ACC112 (cell line): ENCODE measurements around the gene UBE2U.
A peak's percentile ranks its signal among the peaks of the same experiment; 100 is the strongest.

Experiments used
- H2AFZ ChIP-seq: fragments of 200-600 bp; sonication (generic); one replicate; pipeline ENCODE4 v1.6.0; 2017; ENCODE audit warnings: antibody characterized with exemption, low read length; ENCODE audit not compliant: unreplicated experiment
- H3K27ac ChIP-seq: fragments of 200-600 bp; sonication (generic); 2 replicates; pipeline ENCODE4 v1.5.1; 2014; ENCODE audit warnings: low read depth, mild to moderate bottlenecking, antibody characterized with exemption, low read length, moderate library complexity
- H3K27me3 ChIP-seq: fragments of 200-600 bp; sonication (generic); 2 replicates; pipeline ENCODE4 v1.6.1; 2014; ENCODE audit warnings: mild to moderate bottlenecking, antibody characterized with exemption, low read length, moderate library complexity, mixed read lengths; ENCODE audit not compliant: insufficient read depth
- H3K36me3 ChIP-seq: fragments of 200-600 bp; sonication (generic); 2 replicates; pipeline ENCODE4 v1.6.1; 2016; ENCODE audit warnings: mild to moderate bottlenecking, antibody characterized with exemption, low read length, moderate library complexity, mixed read lengths; ENCODE audit not compliant: insufficient read depth
- H3K4me1 ChIP-seq: fragments of 200-600 bp; sonication (generic); one replicate; pipeline ENCODE4 v1.6.1; 2016; ENCODE audit warnings: low read length, mixed read lengths; ENCODE audit not compliant: insufficient read depth, unreplicated experiment, control insufficient read depth
- H3K4me3 ChIP-seq: fragments of 200-600 bp; sonication (generic); 2 replicates; pipeline ENCODE4 v1.5.1; 2014; ENCODE audit warnings: mild to moderate bottlenecking, low read depth, low read length
- H3K79me2 ChIP-seq: fragments of 200-600 bp; sonication (generic); one replicate; pipeline ENCODE4 v1.6.0; 2016; ENCODE audit warnings: low read length; ENCODE audit not compliant: control insufficient read depth, unreplicated experiment, insufficient read depth

Gene UBE2U

DNA sequence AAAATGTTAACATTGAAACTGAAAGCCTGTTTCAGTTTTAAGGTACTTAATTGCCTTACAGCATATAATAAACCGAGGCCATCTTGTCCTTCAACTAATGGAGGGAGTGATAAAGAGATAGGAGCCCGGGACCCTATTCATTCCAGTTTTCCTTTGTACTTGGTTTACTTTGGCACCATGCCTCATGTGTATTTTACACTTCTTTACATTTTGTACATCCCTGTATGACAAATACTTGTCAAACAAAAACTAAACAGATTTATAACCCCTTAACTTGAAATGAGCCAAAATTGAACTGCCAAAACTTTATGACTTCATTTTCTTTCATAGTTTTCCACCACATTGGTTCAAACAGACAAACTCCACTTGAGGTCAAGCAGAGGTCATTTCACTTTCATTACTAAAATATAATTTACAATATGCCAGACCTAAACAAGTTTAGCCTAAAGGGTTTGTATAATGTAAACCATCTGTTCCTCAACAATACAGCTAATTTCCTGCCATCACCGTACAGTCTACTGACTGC, 30.9 kb upstream of the UBE2U start:
- Histone ChIP-seq H2AFZ (peak overlapping the region; percentile 99), H3K27me3 (no peaks in the 10 kb centered on the region), H3K36me3 (0 out of 2 replicates have a peak, but pooled peaks cover under 1% of the 10 kb centered on the region), H3K4me3 (peak overlapping the region; percentile 61), H3K79me2 (no peaks in the 10 kb centered on the region), H3K27ac (peak overlapping the region; percentile 91), H3K4me1 (peaks cover 27% of the 10 kb centered on the region)

DNA sequence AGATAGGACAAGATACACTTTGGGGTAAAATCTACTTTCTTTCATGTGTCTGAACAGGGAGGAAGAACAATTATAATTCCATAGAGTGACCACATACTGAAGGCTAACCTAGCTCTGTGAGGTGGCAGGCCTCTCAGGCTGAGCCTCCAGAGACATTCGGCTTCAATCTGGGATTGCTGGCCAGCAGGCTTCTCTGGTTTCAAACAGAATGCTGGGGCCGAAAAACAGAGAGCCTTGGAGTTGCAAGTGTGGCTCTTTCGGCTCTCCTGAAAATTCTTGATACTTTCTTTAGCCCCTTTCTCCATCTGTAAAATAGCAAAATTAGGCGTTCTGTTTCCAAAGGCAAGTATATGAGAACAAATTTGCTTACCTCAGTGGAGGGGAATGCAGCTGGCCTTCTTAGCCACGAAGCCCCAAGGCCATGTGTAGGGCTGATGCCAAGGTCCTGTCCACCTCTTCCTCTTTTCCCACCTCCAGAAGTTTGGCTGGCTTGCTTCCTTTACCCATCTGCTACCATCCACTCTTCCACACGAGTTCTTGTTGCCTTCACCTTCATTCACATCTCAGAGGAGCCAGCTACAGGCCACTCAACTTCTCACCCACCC, 30.0 kb upstream of the UBE2U start:
- H2AFZ ChIP-seq = peak overlapping the region; percentile 99

DNA sequence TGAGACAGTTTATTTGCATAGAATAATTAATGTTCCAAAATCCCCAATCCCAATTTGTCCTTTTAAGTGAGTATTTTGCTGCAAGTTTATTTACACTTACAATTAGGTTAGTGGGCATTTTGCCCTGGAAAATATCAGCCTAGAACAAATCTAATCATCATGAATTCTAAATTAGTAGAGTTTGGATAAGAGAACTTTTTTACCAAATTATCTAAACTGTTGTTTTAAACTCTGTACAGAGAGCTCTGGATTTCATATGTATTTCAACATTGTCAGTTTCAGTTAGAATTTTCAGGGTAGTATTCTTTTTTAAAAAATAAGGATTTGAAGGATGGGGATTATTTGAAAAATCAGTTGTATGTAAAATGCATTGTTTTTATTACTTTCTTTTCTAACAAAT, 27.8 kb upstream of the UBE2U start:
- H3K4me1 ChIP-seq = peaks cover 27% of the 10 kb centered on the region
- H3K79me2 ChIP-seq = no peaks in the 10 kb centered on the region
- H3K27me3 ChIP-seq = no peaks in the 10 kb centered on the region
- no peak overlapping the region for H2AFZ ChIP-seq
- H3K36me3 ChIP-seq = 0 out of 2 replicates have a peak, but pooled peaks cover 2% of the 10 kb centered on the region
- no peak overlapping the region for H3K27ac ChIP-seq
- H3K4me3 ChIP-seq = no peak overlapping the region

More for the DNA sequence above, 30.0 kb upstream of the UBE2U start:
- Histone ChIP-seq H3K4me3 (peak overlapping the region; percentile 61; the same call in 1 of the 2 replicates), H3K27ac (peak overlapping the region; percentile 91), H3K79me2 (no peaks in the 10 kb centered on the region), H3K4me1 (peaks cover 27% of the 10 kb centered on the region), H3K27me3 (no peaks in the 10 kb centered on the region), H3K36me3 (0 out of 2 replicates have a peak, but pooled peaks cover 2% of the 10 kb centered on the region)

DNA sequence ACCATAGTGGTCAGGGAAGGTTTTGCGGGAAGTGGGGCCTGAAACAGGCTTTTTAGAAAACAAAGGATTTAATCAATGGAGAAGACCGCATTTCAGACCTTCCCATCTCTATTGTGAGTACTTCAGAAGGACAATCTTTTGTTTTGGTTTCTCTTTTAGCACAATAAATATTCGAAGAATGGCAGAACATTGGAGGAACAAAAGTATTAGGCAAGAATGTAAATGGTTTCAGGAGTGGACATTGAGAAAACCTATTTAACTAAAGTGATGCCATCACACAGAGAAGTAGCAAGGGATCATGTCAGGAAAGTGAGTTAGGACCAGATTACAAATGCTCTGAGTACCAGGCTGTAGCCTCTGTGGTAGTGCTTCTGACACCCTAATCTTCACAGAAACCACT, 26.8 kb upstream of the UBE2U start:
- H3K79me2 ChIP-seq = no peaks in the 10 kb centered on the region
- 0 out of 2 replicates have a peak, but pooled peaks cover 2% of the 10 kb centered on the region for H3K36me3 ChIP-seq
- H3K4me3 ChIP-seq = no peak overlapping the region
- peaks cover 20% of the 10 kb centered on the region for H3K4me1 ChIP-seq
- H3K27me3 ChIP-seq = no peaks in the 10 kb centered on the region
- H2AFZ ChIP-seq = peak overlapping the region; percentile 0
- H3K27ac ChIP-seq = no peak overlapping the region

DNA sequence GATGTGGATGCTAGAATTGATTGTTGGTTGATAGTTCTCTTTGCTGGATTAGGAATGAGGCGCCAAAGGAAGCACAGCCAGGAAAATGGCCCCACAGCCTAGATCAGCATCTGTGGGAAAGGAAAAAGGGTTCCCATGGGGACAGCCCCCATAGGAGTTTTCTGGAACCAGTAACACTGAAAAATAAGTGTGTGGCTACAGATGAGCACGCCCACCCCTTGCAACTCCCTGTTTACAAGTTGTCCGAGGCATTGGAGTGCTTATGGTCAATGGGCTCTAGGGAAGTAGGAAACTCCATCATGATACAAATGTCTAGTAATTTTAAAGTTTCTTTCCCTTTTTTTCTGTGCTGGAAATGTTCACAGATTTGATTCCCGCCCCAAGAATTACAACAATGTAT, 23.8 kb upstream of the UBE2U start:
- Histone ChIP-seq H3K36me3 (0 out of 2 replicates have a peak, but pooled peaks cover 2% of the 10 kb centered on the region), H3K4me1 (no peaks in the 10 kb centered on the region), H3K4me3 (no peak overlapping the region), H3K27ac (no peak overlapping the region), H2AFZ (no peak overlapping the region), H3K27me3 (no peaks in the 10 kb centered on the region), H3K79me2 (no peaks in the 10 kb centered on the region)

DNA sequence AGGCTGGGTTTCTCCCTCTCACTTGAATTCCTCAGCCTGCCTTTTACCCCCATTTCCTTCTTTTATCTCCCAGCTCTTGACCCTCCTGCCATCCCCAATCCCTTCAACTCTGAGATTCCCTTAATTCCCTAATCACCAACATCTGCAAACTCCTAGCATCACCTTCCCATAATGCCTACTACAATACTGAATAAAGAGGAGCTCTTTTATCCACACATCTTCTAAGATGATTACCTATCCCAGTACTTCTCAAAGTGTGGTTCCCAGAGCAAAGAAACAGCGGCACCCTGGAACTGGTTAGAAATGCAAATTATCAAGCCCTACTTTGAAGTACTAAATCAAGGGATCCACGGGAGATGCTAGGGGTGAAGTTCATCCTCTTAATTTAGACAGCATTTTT, 21.2 kb upstream of the UBE2U start:
- no peaks in the 10 kb centered on the region for H3K4me1 ChIP-seq
- no peak overlapping the region for H3K27ac ChIP-seq
- 0 out of 2 replicates have a peak, but pooled peaks cover 2% of the 10 kb centered on the region for H3K36me3 ChIP-seq
- H2AFZ ChIP-seq = no peak overlapping the region
- no peaks in the 10 kb centered on the region for H3K79me2 ChIP-seq
- no peaks in the 10 kb centered on the region for H3K27me3 ChIP-seq
- H3K4me3 ChIP-seq = no peak overlapping the region

DNA sequence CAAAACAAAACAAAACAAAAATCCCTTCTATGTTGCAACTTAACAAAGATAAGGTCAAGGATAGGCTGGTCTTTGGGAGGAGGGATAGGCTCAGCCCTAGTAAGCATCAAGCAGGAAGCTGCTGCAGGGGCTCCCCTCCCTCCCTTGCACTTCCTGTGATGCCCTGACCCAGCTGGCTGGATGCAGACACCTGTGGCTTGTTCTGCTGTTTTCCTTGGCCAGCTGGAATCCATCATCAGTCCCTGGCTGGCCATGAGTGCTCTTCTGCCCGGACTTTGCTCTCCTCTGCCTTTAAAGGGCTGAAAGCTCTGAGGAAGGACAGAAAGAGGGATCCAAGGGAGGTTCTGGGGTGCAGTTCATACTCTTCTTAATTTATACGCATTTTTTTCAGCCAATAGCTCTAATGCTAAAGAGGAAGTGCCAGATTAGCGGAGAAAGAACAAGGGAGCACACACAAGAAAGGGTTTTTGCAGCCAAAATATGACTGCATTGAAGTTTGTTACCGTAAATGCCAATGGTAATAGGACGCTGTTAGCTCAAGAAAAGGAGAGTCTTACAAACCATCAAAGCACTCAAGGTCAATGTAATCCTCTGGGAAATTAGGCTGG, 19.9 kb upstream of the UBE2U start:
- Histone ChIP-seq H2AFZ (no peak overlapping the region), H3K4me3 (no peak overlapping the region), H3K79me2 (no peaks in the 10 kb centered on the region), H3K36me3 (no peaks in the 10 kb centered on the region), H3K27me3 (no peaks in the 10 kb centered on the region), H3K4me1 (no peaks in the 10 kb centered on the region), H3K27ac (no peak overlapping the region)

DNA sequence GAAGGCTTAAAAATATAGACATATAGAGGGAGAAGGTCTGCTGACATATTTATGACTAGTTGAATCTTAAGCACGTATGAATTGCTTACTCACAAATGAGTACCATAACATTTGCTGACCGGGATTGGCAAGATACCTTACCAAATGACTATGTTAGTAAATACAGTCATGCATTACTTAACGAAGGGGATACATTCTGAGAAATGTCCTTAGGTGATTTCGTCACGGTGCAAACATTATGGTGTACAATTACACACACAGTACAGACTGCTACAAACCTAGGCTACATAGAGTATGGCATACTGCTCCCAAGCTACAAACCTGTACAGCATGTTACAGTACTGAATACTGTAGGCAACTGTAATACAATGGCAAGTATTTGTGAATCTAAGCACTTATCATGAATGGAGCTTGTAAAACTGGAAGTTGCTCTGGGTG, 19.4 kb upstream of the UBE2U start:
- Histone ChIP-seq H2AFZ (no peak overlapping the region), H3K27me3 (no peaks in the 10 kb centered on the region), H3K27ac (no peak overlapping the region), H3K4me1 (no peaks in the 10 kb centered on the region), H3K4me3 (no peak overlapping the region), H3K79me2 (no peaks in the 10 kb centered on the region), H3K36me3 (no peaks in the 10 kb centered on the region)

DNA sequence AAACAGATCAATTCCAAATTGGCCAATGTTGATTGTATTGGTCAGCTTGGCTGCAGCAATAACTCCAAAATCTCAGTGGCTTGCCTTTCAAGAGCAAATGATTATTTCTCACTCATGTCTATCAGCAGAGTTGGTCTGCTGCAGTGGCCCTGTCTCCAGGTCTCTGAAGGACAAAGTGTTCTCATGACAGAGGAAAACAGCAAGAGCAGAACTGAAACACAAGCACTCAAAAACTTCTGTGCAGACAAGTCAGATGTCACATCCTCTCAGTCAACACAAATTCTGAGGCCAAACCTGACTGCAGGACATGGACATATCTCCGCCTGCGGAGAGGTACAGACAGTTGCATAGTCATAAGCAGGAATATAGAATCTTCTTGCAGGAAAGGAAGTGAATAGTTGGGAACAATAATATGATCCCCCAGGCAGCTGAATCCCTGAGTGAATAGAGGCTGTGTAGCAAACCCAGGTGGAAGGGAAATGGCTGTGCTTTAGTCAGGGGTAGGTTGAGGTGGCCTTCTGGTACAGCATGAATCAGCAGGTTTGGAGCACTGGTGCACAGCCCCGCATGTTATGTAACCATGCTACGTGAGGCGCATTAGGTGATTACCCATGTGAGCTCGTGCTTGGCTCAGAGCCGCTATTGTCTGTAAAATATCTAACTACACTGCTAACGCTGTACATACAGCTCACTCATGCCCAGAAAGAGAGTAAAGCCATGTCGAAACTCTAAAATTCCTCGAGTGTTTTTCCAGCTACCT, 17.1 kb upstream of the UBE2U start:
- Histone ChIP-seq H3K27me3 (no peaks in the 10 kb centered on the region), H3K4me1 (no peaks in the 10 kb centered on the region), H2AFZ (no peak overlapping the region), H3K79me2 (no peaks in the 10 kb centered on the region), H3K36me3 (no peaks in the 10 kb centered on the region), H3K4me3 (no peak overlapping the region), H3K27ac (no peak overlapping the region)

DNA sequence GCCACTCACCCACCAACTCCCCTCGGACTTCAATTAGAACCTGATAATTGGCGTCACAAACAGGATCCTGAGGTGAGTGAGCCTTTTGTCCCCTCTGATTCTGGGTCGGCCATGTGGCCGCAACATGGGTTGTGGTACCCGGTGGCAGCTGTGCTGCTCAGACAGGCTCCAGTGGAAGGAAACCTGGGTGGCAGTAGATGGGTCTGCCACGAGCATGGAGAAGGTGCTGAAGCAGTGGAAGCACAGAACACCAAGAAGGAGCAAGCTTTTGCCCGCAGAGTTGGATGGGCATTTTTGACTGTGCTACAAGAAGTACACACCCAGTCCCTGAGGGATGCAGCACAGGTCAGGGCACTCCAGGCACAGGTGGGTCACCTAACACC, 16.5 kb upstream of the UBE2U start:
- H3K27ac ChIP-seq = no peak overlapping the region
- no peaks in the 10 kb centered on the region for H3K79me2 ChIP-seq
- H2AFZ ChIP-seq = no peak overlapping the region
- no peak overlapping the region for H3K4me3 ChIP-seq
- H3K27me3 ChIP-seq = no peaks in the 10 kb centered on the region
- no peaks in the 10 kb centered on the region for H3K36me3 ChIP-seq
- H3K4me1 ChIP-seq = no peaks in the 10 kb centered on the region
